ENCODE results near the gene RBM47.

GRCh38 chr4:40649321-40649720 lies 19.7 kb upstream of the RBM47 start:
- TF ChIP-seq CTCF (IDR thresholded peaks at IDR 0.05; ENCODE audit: insufficient read depth, low read length) = no peak
- no peak for TF ChIP-seq GABPA (IDR thresholded peaks at IDR 0.05; ENCODE audit: low read depth)
- no peak for TF ChIP-seq POLR2AphosphoS5 (IDR thresholded peaks at IDR 0.05; ENCODE audit: low read depth)
- no peak for TF ChIP-seq REST (IDR thresholded peaks at IDR 0.05; ENCODE audit: insufficient replicate concordance, low read depth)
